Neural cell (in vitro differentiated cells): ENCODE results near the gene HOXB5. TPM values are rescaled to one million over a fixed set of nuclear protein-coding genes. Genes with fewer than 3 reads are reported as not detected.

Source experiments
- H2AFZ ChIP-seq: fragments of 200-600, 300-800 bp; sonication (generic), shearing (Covaris generic); 2 replicates; pipeline ENCODE4 v1.6.0; 2014; ENCODE audit warnings: low read depth, mild to moderate bottlenecking, antibody characterized with exemption, low read length, moderate library complexity
- H3F3A ChIP-seq: fragments of 200-600 bp; shearing (Covaris generic); 2 replicates; pipeline ENCODE4 v1.6.1; 2016; ENCODE audit warnings: mild to moderate bottlenecking, moderate library complexity, mixed read lengths, antibody characterized with exemption, low read length; ENCODE audit not compliant: insufficient read depth, poor library complexity, severe bottlenecking
- H3K27ac ChIP-seq: fragments of 200-600, 300-800 bp; sonication (generic), shearing (Covaris generic); 2 replicates; pipeline ENCODE4 v1.5.1; 2014; ENCODE audit warnings: mild to moderate bottlenecking, low read length, moderate library complexity
- H3K27me3 ChIP-seq: fragments of 300-800, 200-600 bp; sonication (generic), shearing (Covaris generic); 2 replicates; pipeline ENCODE4 v1.6.0; 2014; ENCODE audit warnings: mild to moderate bottlenecking, low read depth, low read length, moderate library complexity; ENCODE audit not compliant: insufficient read depth
- H3K36me3 ChIP-seq: fragments of 300-800, 200-600 bp; sonication (generic), shearing (Covaris generic); 2 replicates; pipeline ENCODE4 v1.5.1; 2014; ENCODE audit warnings: mild to moderate bottlenecking, antibody characterized with exemption, low read length, moderate library complexity; ENCODE audit not compliant: insufficient read depth
- H3K4me2 ChIP-seq: fragments of 300-800, 200-600 bp; sonication (generic), shearing (Covaris generic); 2 replicates; pipeline ENCODE4 v1.6.0; 2014; ENCODE audit warnings: mild to moderate bottlenecking, low read length
- H3K4me3 ChIP-seq: fragments of 300-800, 200-600 bp; sonication (generic), shearing (Covaris generic); 2 replicates; pipeline ENCODE4 v1.5.1; 2014; ENCODE audit warnings: mild to moderate bottlenecking, low read length, moderate library complexity
- H3K79me2 ChIP-seq: fragments of 200-600 bp; shearing (Covaris generic); replicated peaks from 2 replicates; pipeline ENCODE4 v1.6.0; 2014; ENCODE audit warnings: mild to moderate bottlenecking, low read length, moderate library complexity; ENCODE audit not compliant: insufficient read depth
- H3K9ac ChIP-seq: fragments of 300-800, 200-600 bp; sonication (generic), shearing (Covaris generic); 2 replicates; pipeline ENCODE4 v1.6.1; 2016; ENCODE audit warnings: mild to moderate bottlenecking, low read length, mixed read lengths
- H3K9me2 ChIP-seq: fragments of 200-600 bp; shearing (Covaris generic); 2 replicates; pipeline ENCODE4 v1.6.1; 2016; ENCODE audit warnings: mild to moderate bottlenecking, low read length, mixed read lengths; ENCODE audit not compliant: insufficient read depth
- H3K9me3 ChIP-seq: fragments of 200-600, 300-800 bp; sonication (generic), shearing (Covaris generic); 2 replicates; pipeline ENCODE4 v1.6.1; 2016; ENCODE audit warnings: mild to moderate bottlenecking, mixed run types, low read length, moderate library complexity, mixed read lengths
- H4K20me1 ChIP-seq: fragments of 200-600 bp; shearing (Covaris generic); 2 replicates; pipeline ENCODE4 v1.6.1; 2016; ENCODE audit warnings: mild to moderate bottlenecking, mixed run types; ENCODE audit not compliant: insufficient read depth
- CTCF ChIP-seq: fragments of 450-650 bp; IDR thresholded peaks from 2 replicates; pipeline ENCODE4 v1.5.1; 2014; ENCODE audit warnings: antibody characterized with exemption, mild to moderate bottlenecking, moderate library complexity; ENCODE audit not compliant: poor library complexity, severe bottlenecking
- EP300 ChIP-seq: fragments of 450-650 bp; conservative IDR thresholded peaks from 2 replicates; pipeline ENCODE4 v1.6.1; 2014; ENCODE audit warnings: antibody characterized with exemption, mild to moderate bottlenecking, moderate library complexity; ENCODE audit not compliant: poor library complexity, severe bottlenecking
- EZH2 ChIP-seq: fragments of 200-600, 300-800 bp; shearing (Covaris generic), sonication (generic); IDR thresholded peaks from 2 replicates; pipeline ENCODE4 v1.6.1; 2014; ENCODE audit warnings: antibody characterized with exemption, low read length, borderline replicate concordance, mild to moderate bottlenecking; ENCODE audit not compliant: insufficient read depth, poor library complexity, severe bottlenecking
- MXI1 ChIP-seq: fragments of 450-650 bp; conservative IDR thresholded peaks from 2 replicates; pipeline ENCODE4 v1.6.1; 2014; ENCODE audit warnings: antibody characterized with exemption, mild to moderate bottlenecking; ENCODE audit not compliant: poor library complexity, severe bottlenecking
- POLR2AphosphoS5 ChIP-seq: IDR thresholded peaks from 2 replicates; pipeline ENCODE4 v1.6.1; 2012
- RAD21 ChIP-seq: fragments of 450-650 bp; conservative IDR thresholded peaks from 2 replicates; pipeline ENCODE4 v1.6.1; 2014; ENCODE audit warnings: antibody characterized with exemption, mild to moderate bottlenecking, moderate library complexity
- REST ChIP-seq: IDR thresholded peaks from 2 replicates; pipeline ENCODE4 v1.6.1; 2012; ENCODE audit warnings: borderline replicate concordance
- SMC3 ChIP-seq: fragments of 450-650 bp; conservative IDR thresholded peaks from 2 replicates; pipeline ENCODE4 v1.6.1; 2014; ENCODE audit warnings: antibody characterized with exemption, mild to moderate bottlenecking, moderate library complexity; ENCODE audit not compliant: poor library complexity
- TAF1 ChIP-seq: IDR thresholded peaks from 2 replicates; pipeline ENCODE4 v1.6.1; 2012; ENCODE audit warnings: low read depth
- polyA plus RNA-seq: library from polyadenylated mRNA; depleted of rRNA; stranded (reverse); fragments of >200 nt; gene quantifications from 2 replicates; pipeline ENCODE4 v1.2.3, GENCODE V29; 2014

The HOXB5 gene
- polyA plus RNA-seq, 1 donor from 2014 or later: not detected

GRCh38 chr17:48605409-48605919, 11.9 kb upstream of the HOXB5 start:
- H3K27ac ChIP-seq: no peak overlapping the region
- H3K9me3 ChIP-seq: peaks cover 31% of the 10 kb centered on the region
- H3K27me3 ChIP-seq: peaks cover 99% of the 10 kb centered on the region
- H3K4me2 ChIP-seq: no peak overlapping the region
- TF ChIP-seq SMC3 (no peak), EP300 (no peak)
- H3K79me2 ChIP-seq: no peaks in the 10 kb centered on the region
- H4K20me1 ChIP-seq: no peaks in the 10 kb centered on the region
- H3K36me3 ChIP-seq: no peaks in the 10 kb centered on the region
- H3K9me2 ChIP-seq: no peaks in the 10 kb centered on the region
- H3F3A ChIP-seq: no peaks in the 10 kb centered on the region
- no peak overlapping the region for H2AFZ ChIP-seq
- H3K9ac ChIP-seq: no peak overlapping the region
- no peak overlapping the region for H3K4me3 ChIP-seq

GRCh38 chr17:48604770-48605329, 11.3 kb upstream of the HOXB5 start, which contains the start of gene HOXB6:
Gene HOXB6 (minus strand): TSS chr17:48604986. CDS start chr17:48598150, 6,836 bp downstream.
- no peak within 1 kb of the TSS for H3K9ac ChIP-seq
- no peak within 1 kb of the TSS for H3K4me3 ChIP-seq
- TF ChIP-seq CTCF (no peak), TAF1 (no peak), REST (no peak), RAD21 (no peak), EZH2 (no peak), MXI1 (no peak), SMC3 (no peak), POLR2AphosphoS5 (no peak), EP300 (no peak)
- H3K36me3 ChIP-seq: no peaks in the 10 kb centered on the region
- no peaks in the 10 kb centered on the region for H3K9me2 ChIP-seq
- no peaks in the 10 kb centered on the region for H3F3A ChIP-seq
- H4K20me1 ChIP-seq: no peaks in the 10 kb centered on the region
- peaks cover 99% of the 10 kb centered on the region for H3K27me3 ChIP-seq
- no peak within 1 kb of the TSS for H3K4me2 ChIP-seq
- no peak within 1 kb of the TSS for H2AFZ ChIP-seq
- H3K79me2 ChIP-seq: no peaks in the 10 kb centered on the region
- no peak within 1 kb of the TSS for H3K27ac ChIP-seq
- H3K9me3 ChIP-seq: peaks cover 31% of the 10 kb centered on the region
